BJ (cell line): Measurements from ENCODE around the gene CPD. TPM values are rescaled to one million over a fixed set of nuclear protein-coding genes. Genes with fewer than 3 reads are reported as not detected.

Source experiments
- CTCF ChIA-PET: fragments of 350-600 bp; formaldehyde crosslinking; extraction: SDS; loops from one replicate; lab custom pipeline; 2021; ENCODE audit warnings: antibody characterized with exemption, inconsistent platforms; lab: Yijun Ruan, JAX
- POLR2A ChIA-PET: fragments of 300-600 bp; sonication (Branson Sonifier 250); formaldehyde crosslinking; extraction: SDS; loops from one replicate; lab custom pipeline; 2021; ENCODE audit warnings: antibody characterized with exemption; lab: Charles Lee
- DNase-seq: peaks from one replicate; pipeline ENCODE4 v3.0.0-alpha.2; 2011; ENCODE audit warnings: low read depth
- H3K27me3 ChIP-seq: 2 replicates; pipeline ENCODE4 v1.6.0; 2011; ENCODE audit warnings: low read length; ENCODE audit not compliant: control insufficient read depth, insufficient read depth
- H3K36me3 ChIP-seq: 2 replicates; pipeline ENCODE4 v1.5.1; 2011; ENCODE audit warnings: low read length; ENCODE audit not compliant: control insufficient read depth, insufficient read depth
- H3K4me3 ChIP-seq: 2 replicates; pipeline ENCODE4 v1.5.1; 2011; ENCODE audit warnings: low read depth, mild to moderate bottlenecking, control low read depth, low read length
- CTCF ChIP-seq: IDR thresholded peaks from 2 replicates; pipeline ENCODE4 v1.5.1; 2011; ENCODE audit warnings: low read depth, mild to moderate bottlenecking, control low read depth, inconsistent platforms, low read length, moderate library complexity; ENCODE audit not compliant: insufficient read depth
- polyA plus RNA-seq: library from polyadenylated mRNA; depleted of rRNA; stranded (reverse); fragments of >200 nt; gene quantifications from 2 replicates; pipeline ENCODE4 v1.2.3, GENCODE V29; 2011

The CPD gene
- polyA plus RNA-seq, 1 experiment, result 65.4 TPM

- TF ChIP-seq CTCF, result no peak
- ChIA-PET POLR2A (no interaction called here), CTCF (interaction anchor here (2.4 kb wide), 1 partner anchor 16 kb away, joined by 8 read pairs; the partner anchor contains the start of gene GOSR1)
- H3K4me3 ChIP-seq, result no peak overlapping the region
- peaks cover 6% of the 10 kb centered on the region for H3K36me3 ChIP-seq
- no peaks in the 10 kb centered on the region for H3K27me3 ChIP-seq
- no peak for DNase-seq
Observed at GRCh38 chr17:30493780-30494179, 115.1 kb downstream of the CPD start.

GRCh38 chr17:30495586-30495985, 116.9 kb downstream of the CPD start:
- POLR2A ChIA-PET, result no interaction called here
- H3K4me3 ChIP-seq, result no peak overlapping the region
- H3K36me3 ChIP-seq, result peaks cover 6% of the 10 kb centered on the region
- H3K27me3 ChIP-seq, result no peaks in the 10 kb centered on the region
- no peak for TF ChIP-seq CTCF
- DNase-seq, result no peak
- CTCF ChIA-PET, result no interaction called here

- no peak overlapping the region for H3K4me3 ChIP-seq
- ChIA-PET CTCF (interaction anchor here (1.1 kb wide), 1 partner anchor 163 kb away, joined by 3 read pairs; no protein-coding TSS in a partner anchor), POLR2A (no interaction called here)
- no peak for DNase-seq
- H3K27me3 ChIP-seq, result no peaks in the 10 kb centered on the region
- H3K36me3 ChIP-seq, result peaks cover 6% of the 10 kb centered on the region
- TF ChIP-seq CTCF, result no peak
Observed at GRCh38 chr17:30503558-30503957, 124.8 kb downstream of the CPD start.

DNA sequence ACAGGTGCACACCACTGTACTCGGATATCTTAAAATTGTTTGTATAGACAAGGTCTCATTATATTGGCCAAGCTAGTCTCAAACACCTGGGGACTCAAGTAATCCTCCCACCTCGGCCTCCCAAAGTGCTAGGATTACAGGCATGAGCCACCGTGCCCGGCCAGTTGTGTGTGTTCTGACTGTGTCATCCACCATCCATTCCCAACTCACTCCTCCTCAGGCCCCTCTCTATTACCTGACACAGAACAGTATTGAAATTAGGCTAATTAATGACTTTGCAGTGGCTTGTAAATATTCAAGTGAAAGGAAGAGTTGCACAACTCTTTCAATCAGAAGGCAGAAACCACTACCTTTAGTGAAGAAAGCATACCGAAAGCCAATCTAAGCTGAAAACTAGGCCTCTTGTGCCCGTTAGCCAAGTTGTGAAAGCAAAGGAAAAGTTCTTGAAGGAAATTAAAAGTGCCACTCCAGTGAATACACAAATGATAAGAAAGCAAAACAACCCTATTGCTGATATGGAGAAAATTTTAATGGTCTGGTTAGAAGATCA, 127.2 kb downstream of the CPD start:
- no peak for TF ChIP-seq CTCF
- ChIA-PET CTCF (interaction anchor here (1.2 to 1.4 kb wide), 2 partner anchors 19 to 29 kb away, joined by 3 to 5 read pairs; partner anchors contain the start of gene GOSR1), POLR2A (no interaction called here)
- no peak overlapping the region for H3K4me3 ChIP-seq
- DNase-seq, result no peak
- H3K36me3 ChIP-seq, result peaks cover 6% of the 10 kb centered on the region
- no peaks in the 10 kb centered on the region for H3K27me3 ChIP-seq

DNA sequence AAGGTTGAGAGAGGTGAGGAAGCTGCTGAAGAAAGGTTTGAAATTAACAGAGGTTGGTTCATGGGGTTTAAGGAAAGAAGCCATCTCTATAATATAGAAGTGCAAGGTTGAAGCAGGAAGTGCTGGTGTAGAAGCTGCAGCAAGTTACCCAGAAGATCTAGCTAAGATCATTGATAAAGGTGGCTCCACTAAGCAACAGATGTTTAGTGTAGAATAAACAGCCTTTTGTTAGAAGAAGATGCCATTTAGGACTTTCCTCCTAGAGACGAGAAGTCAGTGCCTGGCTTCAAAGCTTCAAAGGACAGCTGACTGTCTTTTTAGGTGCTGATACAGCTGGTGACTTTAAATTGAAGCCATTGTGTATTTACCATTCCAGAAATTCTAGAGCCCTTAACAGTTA, 127.8 kb downstream of the CPD start:
- DNase-seq, result no peak
- Histone ChIP-seq H3K27me3 (no peaks in the 10 kb centered on the region), H3K4me3 (no peak overlapping the region), H3K36me3 (peaks cover 6% of the 10 kb centered on the region)
- ChIA-PET POLR2A (no interaction called here), CTCF (interaction anchor here (1.0 to 1.4 kb wide), 3 partner anchors 19 to 59 kb away, joined by 3 to 5 read pairs (median 3); partner anchors contain the start of gene GOSR1)
- no peak for TF ChIP-seq CTCF
